Stimulated activated CD8-positive, alpha-beta memory T cell treated with anti-CD3 and anti-CD28 coated beads, Interleukin-4, amount 100 ng/mL, for 48 hours (primary cell): ENCODE measurements around the gene OPN1LW.
"Not testable (repeated sequence)": the region's sequence is repeated elsewhere in the genome, so short reads cannot be mapped to it uniquely, and the experiment has no call there.

ENCODE experiments used
- DNase-seq: peaks from one replicate; pipeline ENCODE4 v3.0.0-alpha.2; 2020

Gene OPN1LW

GRCh38 chrX:154135458-154136229 lies 8.4 kb upstream of the OPN1LW start:
- DNase-seq = peak; percentile 28

GRCh38 chrX:154136627-154137161 lies 7.3 kb upstream of the OPN1LW start:
- peak; percentile 76 for DNase-seq

GRCh38 chrX:154138857-154139256 lies 5.2 kb upstream of the OPN1LW start:
- no peak for DNase-seq

GRCh38 chrX:154140206-154140605 lies 3.8 kb upstream of the OPN1LW start:
- DNase-seq = no peak

- no peak for DNase-seq
Observed at GRCh38 chrX:154140742-154141141, 3.3 kb upstream of the OPN1LW start.

GRCh38 chrX:154142386-154142785 lies 1.7 kb upstream of the OPN1LW start:
- DNase-seq = no peak

GRCh38 chrX:154142950-154143745 lies 895 bp upstream of the OPN1LW start:
- DNase-seq = no peak

- not testable (repeated sequence) for DNase-seq
Observed at GRCh38 chrX:154151030-154151429, 7.0 kb downstream of the OPN1LW start.

- not testable (repeated sequence) for DNase-seq
Observed at GRCh38 chrX:154156221-154156620, 12.2 kb downstream of the OPN1LW start.

GRCh38 chrX:154157207-154157606 lies 13.2 kb downstream of the OPN1LW start:
- not testable (repeated sequence) for DNase-seq

GRCh38 chrX:154159345-154159744 lies 15.3 kb downstream of the OPN1LW start:
- not testable (repeated sequence) for DNase-seq

GRCh38 chrX:154164902-154165301 lies 20.9 kb downstream of the OPN1LW start:
- not testable (repeated sequence) for DNase-seq

GRCh38 chrX:154168384-154168783 lies 24.3 kb downstream of the OPN1LW start:
- not testable (repeated sequence) for DNase-seq

- not testable (repeated sequence) for DNase-seq
Observed at GRCh38 chrX:154172535-154172943, 28.5 kb downstream of the OPN1LW start.

GRCh38 chrX:154174356-154174755 lies 30.3 kb downstream of the OPN1LW start:
- not testable (repeated sequence) for DNase-seq

- not testable (repeated sequence) for DNase-seq
Observed at GRCh38 chrX:154182296-154182695, 38.3 kb downstream of the OPN1LW start, which contains the start of gene OPN1MW. OPN1MW (plus strand) TSS chrX:154182596; CDS start chrX:154182678, 82 bp downstream.

GRCh38 chrX:154183794-154184193 lies 39.8 kb downstream of the OPN1LW start:
- DNase-seq = not testable (repeated sequence)

- DNase-seq = not testable (repeated sequence)
Observed at GRCh38 chrX:154192846-154193245, 48.8 kb downstream of the OPN1LW start.

- not testable (repeated sequence) for DNase-seq
Observed at GRCh38 chrX:154194316-154194715, 50.3 kb downstream of the OPN1LW start.

- not testable (repeated sequence) for DNase-seq
Observed at GRCh38 chrX:154196466-154196865, 52.4 kb downstream of the OPN1LW start.
